Activated effector memory CD4-positive, alpha-beta T cell treated with anti-CD3 and anti-CD28 coated beads, Interleukin-2, amount 50 U/mL, for 16 hours (primary cell): ENCODE data around the gene SCN9A.

ENCODE experiments used
- DNase-seq: peaks from one replicate; pipeline ENCODE4 v3.0.0-alpha.2; 2020

SCN9A gene

GRCh38 chr2:166167449-166167848 lies 208.3 kb downstream of the SCN9A start:
- DNase-seq = no peak

- no peak for DNase-seq
Observed at GRCh38 chr2:166163775-166164174, 212.0 kb downstream of the SCN9A start.

- DNase-seq = no peak
Observed at GRCh38 chr2:166158546-166158945, 217.2 kb downstream of the SCN9A start.

GRCh38 chr2:166157578-166157977 lies 218.2 kb downstream of the SCN9A start:
- no peak for DNase-seq

DNA sequence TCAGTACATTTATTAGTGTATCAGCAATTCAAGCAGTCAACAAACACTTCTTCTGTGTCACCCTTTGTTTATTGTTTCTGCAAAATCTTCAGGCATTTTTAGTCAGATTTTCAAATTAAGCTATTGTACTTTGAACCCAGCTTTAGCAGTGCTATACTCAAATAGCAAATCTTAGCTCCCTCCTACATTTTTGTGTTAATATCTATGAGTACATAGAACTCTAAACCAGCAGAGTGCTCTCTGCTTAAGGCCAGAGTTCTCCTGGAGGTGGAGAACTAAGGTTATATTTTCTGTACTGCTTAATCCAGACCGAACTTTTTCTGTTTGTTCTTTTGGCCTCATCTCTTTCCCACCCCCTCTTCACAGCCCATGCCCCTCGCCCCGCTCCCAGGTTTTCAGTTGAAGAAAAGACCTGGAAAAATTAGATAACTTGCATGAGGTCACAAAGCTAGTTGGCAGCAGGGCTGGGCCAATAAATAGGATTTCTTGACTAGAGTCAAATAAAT lies 218.7 kb downstream of the SCN9A start:
- no peak for DNase-seq

GRCh38 chr2:166155589-166155988 lies 220.2 kb downstream of the SCN9A start:
- no peak for DNase-seq

DNA sequence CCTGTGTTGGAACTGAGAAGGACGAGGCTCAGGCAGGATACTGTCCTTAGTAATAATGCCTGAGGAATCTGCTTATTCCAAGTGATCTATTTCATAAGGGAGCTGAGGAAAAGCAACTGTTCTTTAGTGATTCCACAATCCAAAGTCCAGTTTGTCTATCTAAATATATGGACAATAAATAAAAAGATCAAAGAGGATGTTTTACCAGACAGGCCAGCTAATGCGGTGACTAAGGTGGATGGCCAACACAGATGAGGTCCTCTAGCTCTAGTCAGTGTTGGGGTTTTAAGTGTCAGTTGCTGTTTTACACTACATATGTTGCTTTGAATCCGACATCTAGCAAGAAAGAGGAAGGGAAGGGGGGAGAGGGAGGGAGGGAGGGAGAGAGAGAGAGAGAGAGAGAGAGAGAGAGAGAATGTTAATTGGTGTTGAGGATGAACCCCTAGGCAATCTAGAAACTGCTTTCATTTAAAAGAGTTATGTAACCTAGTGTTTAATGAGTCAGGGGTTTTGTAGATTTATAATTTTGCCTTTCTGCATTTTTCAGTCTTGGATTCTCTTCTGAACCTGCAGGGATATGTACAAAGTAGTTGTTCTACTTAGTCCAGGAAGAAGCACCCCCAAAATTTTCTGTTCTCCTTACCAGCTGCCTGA lies 220.9 kb downstream of the SCN9A start:
- DNase-seq = no peak

DNA sequence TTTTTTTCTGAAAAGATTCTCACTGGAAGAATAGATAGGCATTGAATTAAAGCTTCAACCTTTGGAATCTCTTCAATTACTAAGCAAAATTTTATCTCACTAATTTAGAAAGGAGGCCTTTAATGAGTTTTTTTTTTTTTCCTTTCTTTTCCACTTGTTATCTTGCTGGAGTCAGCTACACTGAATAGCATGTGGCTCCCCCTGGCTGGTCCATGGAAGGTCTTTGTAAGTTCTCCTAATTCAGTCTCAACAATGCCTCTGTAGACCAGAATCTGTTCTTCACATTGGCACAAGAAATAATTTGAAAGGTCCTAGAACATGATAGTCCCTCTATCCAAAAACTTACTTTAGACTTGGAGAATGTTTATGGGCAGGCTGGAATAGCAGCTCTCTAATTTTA lies 223.7 kb downstream of the SCN9A start:
- DNase-seq = no peak

DNA sequence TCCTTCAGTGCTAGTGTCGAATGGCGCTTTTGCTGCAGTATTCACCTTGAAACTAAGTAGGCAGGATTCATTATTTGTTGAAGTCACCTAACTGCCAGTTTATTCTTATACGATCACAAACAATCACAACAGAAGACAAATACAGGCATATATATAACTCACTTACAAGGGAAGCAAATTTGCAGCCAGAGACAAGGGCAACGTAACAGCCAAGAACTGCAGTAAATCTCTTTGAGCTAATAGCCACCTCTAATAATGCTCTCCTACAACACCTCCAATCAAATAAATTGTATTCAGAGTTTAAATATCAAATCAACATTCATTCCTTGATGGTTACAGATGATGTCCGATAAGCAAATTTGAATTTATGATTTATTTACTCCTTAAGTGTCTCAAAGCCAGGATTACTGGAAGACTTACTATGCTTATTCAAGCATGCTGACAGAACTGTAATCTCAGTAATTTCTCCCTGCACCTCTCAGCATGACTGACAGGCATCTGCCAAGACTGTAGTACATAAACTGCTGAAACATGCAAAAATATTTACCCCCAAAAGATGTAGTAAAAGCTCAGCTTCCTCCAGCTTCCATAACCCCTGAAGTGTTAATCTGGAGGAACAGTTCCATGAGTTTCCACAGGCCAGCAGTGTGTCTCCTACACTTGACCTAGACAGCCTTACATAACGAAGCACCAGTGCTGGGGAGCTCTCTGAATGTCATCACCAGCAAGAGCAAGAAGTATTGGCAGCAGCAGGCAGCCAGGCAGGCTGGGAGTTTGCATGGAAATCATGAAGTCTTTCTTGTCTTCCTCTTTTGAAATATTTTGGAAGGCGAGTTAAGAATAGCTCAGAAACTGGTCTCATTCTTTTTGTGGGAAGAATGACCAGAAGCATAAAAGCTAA lies 227.0 kb downstream of the SCN9A start:
- DNase-seq = no peak

DNA sequence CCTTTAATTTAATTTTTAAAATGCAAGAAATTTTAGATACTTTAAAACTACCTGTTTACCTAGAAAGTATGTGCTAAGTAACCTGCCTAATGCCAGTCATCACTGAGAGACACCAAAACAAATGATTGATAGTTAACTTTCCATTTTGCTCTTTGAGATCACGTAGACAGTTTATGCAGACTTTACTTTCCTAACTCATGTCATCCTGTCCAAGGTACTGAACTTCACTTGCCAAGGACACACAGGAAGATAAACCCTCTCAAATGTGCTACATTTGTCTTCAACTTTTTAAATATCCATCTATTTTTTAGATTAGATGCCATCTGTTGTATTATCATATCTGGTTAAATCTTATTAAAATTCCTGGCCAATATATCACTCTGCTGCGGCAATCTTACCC lies 227.9 kb downstream of the SCN9A start:
- no peak for DNase-seq
